HG03196 (cell line): ENCODE measurements around the gene CLMN.

Experiments used
- ATAC-seq: cut with Tn5 transposase; IDR thresholded peaks from one replicate; pipeline ENCODE4 v1.9.1; 2021; ENCODE audit not compliant: unreplicated experiment

Gene CLMN

DNA sequence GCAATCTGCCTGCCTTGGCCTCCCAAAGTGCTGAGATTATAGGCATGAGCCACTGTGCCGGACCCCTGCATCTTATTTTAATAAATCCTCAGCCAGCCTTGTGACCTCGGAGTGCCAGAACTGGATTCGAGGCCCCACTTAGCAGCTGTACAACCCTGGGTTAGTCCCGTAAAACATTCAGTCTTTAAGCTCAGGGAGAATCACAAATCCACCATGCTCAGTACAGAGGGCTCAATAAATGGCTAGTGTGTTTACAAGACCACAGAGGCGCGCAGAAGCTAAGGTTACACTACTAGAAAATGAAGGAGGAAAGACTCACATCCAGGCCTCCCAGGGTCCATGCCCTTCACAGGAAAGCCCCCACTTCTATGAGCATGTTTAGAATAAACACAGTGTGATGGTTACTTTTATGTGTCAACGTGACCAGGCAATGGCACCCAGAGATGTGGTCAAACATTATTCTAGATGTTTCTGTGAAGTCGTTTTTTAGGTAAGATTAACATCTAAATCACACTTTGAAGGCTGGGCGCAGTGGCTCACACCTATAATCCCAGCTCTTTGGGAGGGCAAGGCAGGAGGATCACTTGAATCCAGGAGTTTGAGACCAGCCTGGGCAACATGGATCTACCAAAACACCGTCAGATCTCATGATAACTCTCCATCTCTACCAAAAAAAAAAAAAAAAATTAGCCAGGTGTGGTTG is 55.3 kb downstream of the CLMN start:
- no peak for ATAC-seq

DNA sequence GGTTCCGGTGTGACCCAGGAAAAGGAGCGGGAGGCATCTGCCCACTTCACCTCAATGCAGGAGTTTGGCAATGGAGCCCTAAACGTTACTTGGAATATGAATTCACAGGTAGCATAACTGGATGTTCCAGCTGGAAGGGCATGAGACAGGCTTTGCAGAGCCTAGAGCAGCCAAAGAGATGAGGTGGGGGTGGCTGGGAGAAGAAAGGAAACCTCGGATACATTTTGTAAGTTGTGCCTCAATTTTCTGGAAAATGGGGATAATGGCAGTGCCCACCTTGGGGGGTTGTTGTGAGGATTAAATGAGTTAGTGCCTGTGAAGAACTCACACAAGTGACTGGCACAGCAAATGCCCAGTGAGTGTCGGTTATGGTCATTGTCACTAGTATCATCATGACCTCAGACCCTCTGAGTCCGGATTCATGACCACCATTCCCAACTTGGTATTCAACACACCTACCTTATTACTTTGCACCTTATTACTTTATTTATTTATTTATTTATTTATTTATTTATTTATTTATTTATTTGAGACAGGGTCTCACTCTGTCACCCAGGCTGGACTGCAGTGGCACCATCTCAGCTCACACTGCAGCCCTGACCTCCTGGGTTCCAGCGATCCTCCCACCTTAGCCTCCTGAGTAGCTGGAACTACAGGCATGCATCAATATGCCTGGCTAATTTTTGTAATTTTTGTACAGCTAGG is 56.0 kb downstream of the CLMN start:
- no peak for ATAC-seq

DNA sequence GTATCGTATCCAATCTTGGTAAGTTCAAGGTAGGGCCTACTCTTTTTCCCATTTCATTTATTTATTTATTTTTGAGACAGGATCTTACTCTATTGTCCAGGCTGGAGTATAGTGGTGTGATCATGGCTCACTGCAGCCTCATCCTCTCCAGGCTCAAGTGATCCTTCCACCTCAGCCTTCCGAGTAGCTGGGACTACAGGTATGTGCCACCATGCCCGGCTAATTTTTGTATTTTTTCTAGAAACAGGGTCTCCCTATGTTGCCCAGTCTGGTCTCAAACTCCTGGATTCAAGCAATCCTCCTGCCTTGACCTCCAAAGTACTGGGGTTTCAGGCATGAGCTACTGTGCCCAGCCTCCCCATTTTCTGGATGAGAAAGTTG is 57.2 kb downstream of the CLMN start:
- no peak for ATAC-seq

DNA sequence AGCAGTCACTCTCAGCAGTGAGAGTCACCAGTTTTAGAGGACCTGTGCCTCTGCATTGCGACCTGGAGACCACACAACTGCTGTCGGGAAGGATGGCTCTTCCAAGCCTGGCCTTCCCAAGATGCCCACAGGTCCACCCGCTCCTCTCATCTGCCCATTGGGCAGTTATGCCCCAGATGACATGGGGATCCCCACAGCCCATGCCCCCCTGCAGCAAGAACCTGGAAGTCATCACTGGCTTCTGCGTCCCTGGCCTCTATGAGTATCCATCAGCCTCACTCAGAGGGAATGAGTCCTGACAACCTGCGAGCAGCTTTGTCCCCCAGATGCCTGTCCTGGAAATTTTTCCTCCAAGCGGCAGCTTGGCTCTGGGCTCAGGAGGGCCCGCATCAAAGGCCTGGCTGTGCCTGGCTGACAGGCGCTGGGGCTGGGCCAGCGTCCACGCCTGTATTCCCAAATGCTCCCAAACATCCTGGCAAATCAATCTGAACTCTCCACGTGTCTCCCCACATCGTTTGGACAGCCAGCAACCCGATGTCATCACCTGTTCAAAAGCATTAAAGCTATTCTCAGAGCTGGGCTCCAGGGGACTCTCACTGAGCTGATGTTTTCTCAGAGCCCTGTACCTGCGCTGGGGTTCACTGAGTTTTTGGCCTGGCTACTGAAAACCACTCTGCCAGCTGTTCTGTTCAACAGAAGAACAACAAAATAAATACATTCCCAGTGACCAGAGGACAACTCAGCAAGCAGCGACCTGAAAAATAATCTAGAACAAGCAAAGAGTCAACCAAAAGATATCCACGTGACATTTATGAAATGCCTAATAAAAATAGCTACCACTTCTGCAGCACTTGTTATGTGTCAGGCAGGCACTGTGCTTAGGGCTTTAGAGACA is 57.8 kb downstream of the CLMN start:
- no peak for ATAC-seq

DNA sequence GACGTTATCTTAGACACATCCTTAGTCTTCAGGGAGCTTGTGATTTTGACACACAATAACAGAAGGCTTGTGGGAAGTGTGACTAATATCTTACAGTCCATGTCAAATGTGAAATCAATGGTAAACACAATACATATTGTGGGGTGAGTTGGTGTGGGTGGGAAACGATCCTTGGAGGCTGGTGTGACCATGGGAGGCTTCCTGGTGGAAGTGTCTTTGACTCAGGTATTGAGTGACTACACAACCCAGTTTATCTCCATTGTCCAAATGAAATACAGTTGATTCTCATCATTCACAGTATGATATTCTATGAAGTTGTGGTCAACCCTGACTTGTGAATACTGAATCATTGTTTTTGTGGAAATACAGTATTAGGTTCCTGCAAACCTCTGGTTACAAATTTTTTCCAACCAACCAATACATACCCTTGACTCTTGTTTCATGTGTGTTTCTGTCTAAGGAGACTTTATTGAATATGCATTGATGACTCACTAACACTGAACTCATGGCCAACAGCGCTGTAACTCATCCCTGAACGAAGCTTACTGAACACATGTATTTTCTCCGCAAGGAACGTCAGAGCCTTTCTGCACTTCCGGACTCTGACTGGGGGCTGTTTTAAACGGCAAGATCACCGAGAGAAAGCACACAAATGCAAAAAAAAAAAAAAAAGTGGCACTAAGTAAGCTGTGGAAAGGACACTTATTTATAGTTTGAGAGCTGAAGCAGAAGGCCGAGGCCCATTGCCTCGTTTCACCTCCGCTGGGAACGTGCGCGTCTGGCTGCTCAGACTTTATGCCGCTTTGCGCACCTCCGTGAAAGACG is 59.0 kb downstream of the CLMN start:
- ATAC-seq, result no peak

DNA sequence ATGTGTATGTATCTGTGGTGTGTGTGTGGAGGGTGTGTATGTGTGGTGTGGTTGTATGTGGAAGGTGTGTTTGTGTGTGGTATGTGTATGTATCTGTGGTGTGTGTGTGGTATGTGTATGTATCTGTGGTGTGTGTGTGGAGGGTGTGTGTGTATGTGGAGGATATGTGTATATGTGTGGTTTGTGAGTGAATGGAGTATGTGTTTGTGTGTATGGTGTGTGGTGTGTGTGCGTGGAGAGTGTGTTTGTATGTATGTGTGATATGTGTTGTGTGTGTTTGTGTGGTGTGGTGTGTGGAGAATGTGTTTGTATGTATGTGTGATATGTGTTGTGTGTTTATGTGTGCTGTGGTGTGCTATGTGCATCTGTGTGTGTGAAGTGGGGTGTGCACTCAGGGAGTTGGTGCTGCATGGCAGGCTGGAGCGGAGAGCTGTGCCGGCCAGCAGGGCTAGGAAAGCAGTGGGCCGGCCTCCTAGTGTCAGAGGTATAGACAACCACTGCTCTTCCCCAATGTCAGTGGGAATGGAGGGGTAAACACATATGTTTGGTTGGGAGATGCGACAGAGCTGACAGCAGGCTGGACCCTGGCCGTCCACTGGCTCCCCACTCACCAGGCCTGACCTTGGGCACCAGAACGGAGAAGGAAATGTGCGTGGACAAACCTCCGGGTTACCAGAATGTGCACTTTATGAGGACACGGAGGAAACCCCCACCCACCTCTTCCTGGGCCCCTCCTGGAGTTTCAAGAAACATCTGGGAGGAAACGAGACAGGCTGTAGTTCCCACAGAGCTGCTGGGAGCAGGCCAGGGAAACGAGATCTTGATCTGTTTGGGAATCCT is 60.7 kb downstream of the CLMN start:
- ATAC-seq, result no peak

DNA sequence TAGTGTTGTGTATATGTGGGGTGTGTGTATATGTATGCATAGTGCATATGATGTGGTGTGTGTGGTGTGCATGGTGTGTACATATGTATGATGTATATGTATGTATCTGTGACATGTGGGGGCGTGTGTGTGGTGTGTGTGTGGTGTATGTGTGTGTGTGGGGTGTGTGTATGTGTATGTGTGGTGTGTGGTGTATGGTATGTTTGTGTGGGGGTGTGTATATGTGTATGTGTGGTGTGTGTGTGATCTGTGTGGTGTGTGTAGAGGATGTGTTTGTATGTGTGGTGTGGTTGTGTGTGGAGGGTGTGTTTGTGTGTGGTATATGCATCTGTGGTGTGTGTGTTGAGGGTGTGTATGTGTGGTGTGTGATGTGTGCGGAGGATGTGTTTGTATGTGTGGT is 61.6 kb downstream of the CLMN start:
- ATAC-seq, result no peak

DNA sequence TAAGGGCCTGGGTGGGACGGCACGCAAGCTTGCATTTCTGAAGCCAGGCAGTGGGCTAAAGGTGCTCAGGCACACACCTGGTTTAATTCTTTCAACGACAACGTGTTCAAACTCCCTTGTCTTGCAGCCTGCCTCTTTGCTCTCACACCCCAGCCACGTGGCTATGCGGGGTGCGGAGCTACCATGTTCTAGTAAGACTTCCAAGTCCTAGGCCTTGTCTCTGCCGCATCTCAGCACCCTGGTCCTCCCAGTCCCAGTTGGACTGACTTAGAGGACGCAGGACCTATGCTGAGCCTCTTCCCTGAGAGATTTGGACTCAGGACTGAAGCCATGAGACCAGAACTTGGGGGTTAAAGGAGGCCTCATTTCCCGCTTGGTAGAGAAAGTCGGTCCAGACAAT is 62.2 kb downstream of the CLMN start:
- no peak for ATAC-seq

DNA sequence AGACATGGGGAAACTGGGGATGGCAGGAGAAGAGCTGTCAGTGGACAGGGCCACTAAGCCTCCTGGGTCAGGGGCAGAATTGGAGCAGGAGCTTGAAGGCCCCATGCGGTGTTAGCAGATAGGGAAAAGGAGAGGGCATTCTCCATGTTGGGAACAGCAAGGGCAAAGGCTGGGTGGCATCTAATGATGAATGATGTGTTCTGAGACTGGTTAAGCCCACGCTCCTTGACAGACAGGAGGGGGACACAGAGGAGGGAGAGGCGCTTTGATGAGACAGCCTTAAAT is 63.0 kb downstream of the CLMN start:
- no peak for ATAC-seq

DNA sequence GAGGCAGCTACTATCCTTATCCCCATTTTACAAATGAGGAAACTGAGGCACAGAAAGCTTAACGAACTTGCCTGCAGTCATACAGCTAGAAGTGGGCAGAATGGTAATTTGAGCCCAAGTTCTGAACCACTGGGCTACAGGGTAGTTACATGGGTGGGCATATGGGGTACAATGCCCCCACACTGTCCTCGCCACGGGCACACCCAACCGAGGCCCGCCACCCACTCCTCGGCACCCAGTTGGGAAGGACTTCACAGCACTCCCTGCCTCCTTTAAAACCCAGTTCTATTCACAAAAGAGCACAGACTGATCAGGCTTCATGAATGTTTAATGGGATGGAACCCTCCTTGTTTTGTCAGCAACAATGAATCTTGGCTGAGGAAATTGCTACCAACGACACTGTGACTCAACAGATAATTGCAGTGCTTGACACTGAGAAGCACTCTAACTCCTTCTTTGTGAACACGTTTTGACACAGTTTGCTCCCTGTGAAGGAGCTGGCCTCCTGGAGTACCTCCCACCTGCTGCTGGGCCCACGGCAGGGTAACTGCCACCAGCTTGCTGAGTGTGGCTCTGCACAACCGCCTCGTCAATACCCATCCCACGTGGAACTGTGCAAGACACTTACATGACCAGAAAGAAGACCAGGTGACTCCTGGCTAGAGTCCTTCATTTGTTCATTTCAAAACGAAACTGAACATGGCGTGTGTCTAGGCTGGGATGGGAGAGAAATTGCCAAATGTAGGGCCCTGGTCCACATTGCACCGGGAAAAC is 63.5 kb downstream of the CLMN start:
- no peak for ATAC-seq

DNA sequence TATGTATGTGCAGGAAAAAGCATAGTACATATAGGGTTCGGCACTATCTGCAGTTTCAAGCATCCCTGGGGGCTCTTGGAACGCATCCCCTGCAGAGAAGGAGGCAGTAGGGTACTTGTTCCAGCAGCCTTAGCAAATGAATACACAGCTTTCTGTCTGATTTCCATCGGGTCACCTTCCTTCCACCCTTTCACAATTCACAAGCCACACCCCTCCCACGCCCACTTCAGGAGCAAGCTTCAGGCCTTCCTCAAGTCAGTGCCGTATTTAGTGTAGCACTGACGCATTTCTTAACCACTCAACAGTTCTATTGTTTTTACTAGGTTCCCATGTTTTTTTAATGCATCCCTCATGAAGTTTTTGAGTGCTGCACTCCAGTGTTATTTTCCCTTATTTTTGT is 64.2 kb downstream of the CLMN start:
- no peak for ATAC-seq

DNA sequence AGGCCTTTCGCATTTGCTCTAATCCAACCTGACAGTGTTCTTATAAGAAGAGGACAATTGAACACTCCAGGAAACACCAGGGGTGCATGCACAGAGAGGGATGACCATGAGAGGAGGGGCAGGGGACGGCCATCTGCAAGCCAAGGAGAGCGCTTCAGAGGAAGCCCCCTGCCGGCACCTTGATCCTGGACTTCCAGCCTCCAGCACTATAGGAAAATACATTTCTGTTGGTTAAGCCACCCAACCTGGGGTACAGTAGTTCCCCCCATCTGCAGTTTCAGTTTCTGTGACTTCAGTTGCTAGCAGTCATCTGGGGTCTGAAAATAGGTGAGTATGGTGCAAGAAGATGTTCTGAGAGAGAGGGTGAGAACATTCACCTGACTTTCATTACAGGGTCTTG is 64.7 kb downstream of the CLMN start:
- ATAC-seq, result no peak

DNA sequence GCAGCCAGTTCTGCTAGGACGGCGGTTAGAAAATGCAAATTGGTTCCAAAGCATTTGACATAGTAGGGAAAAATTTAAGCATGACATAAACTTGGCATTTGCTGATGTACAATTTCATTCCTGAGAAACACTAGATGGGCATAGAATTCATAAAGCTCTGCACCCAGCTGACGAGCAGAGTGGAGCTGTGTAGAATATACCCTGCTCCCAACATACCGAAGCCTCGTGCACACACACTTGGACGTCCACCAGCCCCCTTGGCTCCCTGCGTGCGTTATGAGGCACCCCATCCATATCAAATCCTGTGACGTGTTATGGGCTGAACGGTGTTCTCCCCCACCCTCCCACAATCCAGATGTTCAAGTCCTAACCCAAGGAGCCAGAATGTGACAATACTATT is 65.4 kb downstream of the CLMN start:
- no peak for ATAC-seq

DNA sequence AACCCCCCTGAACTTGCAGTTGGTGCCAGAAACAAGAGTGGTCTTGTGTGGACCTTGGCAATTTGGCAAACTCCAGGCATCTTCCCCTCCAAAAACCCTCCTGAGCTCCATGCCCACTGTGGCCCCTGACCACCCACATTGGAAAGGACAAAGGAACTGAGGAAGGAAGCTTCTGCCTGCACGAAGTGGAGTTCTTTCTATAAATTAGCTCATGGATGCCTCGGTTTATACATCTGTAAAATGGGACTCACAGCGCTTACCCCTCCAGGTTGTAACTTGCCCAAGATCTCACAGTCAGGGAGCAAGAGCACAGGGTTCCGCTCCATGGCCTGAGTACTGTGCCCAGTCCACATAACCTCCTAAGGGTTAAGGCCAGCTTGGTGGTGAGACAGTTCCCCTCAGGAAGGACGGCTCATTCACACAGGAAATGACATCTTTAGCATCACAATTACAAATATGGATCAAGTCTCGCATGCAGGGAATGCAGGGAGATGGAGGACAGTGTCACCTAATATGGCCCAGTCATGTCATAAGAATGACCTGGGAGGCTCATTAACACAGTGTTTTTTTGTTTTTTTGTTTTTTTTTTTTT is 66.6 kb downstream of the CLMN start:
- ATAC-seq, result no peak

DNA sequence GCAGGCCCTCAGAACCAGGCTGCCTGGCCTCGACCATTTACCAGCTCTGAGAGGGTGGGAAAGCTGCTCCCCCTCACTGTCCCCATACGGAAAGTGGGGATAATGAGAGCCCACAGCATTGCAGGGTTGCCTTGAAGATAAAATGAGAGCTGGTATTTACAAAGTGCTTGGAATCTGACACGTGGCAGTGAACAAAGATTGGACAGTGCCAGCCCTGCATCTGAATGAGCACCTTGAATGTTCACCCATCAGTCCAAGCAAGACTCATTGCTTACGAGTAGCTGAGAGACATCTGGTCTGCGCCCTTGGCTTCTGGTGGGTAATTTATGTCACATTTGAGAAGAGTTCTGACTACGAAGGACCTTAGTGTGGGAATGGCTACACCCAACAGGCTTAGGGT is 67.5 kb downstream of the CLMN start:
- ATAC-seq, result no peak

DNA sequence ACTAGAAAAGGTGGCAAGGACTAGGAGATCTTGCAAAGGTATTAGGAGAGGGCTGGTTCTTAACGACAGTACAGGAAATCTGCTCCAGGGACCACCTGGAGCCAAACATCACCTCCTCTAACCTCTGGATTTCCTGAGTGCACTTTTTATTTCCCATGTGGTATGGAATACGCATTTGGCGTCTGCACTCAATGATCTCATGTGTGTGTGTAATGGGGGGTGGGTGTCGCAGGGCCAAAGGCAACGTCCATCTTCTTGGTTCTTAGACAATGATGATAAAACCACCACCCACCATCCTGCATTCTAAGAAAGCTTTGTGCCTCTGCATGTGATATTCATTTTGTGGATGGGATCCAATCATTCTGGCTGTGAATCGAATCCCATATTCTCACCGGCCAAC is 68.8 kb downstream of the CLMN start:
- ATAC-seq, result no peak

DNA sequence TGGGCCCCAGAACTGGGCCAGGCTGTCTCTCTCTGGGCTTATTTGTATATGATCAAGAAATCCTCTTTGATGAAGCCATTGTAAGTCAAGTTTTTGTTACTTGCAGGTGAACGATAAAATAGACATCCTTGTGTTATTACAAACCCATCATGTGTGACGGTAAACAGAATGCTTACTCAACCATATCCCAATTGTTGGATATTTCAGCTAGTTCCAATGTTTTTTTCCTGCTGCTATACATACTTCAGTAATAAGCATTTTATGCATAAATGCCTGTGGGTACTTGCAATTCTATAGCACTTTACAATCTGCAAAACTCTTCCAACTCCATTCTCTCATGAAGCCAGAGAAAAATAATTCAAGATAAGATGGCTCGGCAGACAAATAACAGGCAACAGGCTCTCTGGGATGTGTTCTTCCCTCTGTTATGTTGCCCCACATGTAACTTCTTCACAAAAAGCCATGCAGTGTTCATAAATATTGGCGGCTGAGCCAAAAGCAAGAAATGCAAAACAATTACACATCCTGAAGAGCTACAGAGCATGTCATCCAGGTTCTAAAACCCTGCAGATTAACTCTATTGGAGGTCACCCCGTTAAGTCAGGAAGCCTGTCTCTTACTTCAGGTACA is 69.5 kb downstream of the CLMN start:
- ATAC-seq, result no peak

DNA sequence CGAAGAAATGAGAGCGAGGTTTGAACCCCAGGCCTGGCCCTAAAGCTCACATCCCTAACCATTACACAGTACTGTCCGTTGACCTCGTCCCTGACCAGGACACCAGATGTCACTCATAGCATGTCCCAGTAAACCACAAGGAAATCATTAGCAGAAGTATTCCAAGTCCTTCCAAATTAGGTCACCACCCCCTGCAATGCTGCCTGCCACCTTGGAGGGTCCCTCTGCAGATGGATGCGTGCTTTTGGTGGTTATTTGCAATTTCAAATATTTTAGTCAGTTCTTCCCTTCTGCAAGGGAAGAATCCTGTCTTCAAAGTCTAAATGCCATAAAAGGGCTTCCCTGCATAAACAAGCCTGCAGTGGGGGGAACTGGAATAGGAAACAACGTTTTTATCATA is 71.3 kb downstream of the CLMN start:
- no peak for ATAC-seq

DNA sequence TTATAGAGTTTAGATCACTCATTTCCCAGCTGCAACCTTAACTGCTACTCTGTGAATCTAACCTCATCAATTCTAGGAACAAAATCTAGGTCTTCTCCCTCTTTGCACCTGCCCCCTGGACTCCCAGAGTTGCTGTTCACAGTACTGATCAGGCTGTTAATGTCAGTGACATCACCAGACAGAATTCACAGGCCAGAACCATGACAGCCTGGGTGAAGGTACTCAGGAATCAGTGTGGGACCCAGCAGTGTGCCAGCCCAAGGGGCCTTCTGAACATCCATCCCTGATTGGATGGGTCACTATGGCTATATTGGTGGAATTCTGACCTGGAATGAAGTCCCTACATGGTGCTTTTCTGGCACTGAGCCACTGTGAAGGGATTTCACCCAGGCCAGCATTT is 72.8 kb downstream of the CLMN start:
- no peak for ATAC-seq
